GM19395 (cell line): ENCODE data around the gene EYA3.
A peak's percentile ranks its signal among the peaks of the same experiment; 100 is the strongest.

Experiments
- ATAC-seq: cut with Tn5 transposase; IDR thresholded peaks from one replicate; pipeline ENCODE4 v1.9.1; 2021; ENCODE audit warnings: mild to moderate bottlenecking, moderate library complexity; ENCODE audit not compliant: unreplicated experiment

EYA3 gene

GRCh38 chr1:28114844-28115243, 26.4 kb upstream of the EYA3 start:
- ATAC-seq: no peak

- no peak for ATAC-seq
These were observed 24.8 kb upstream of the EYA3 start for GRCh38 chr1:28113242-28113572.

- no peak for ATAC-seq
These were observed 24.2 kb upstream of the EYA3 start for GRCh38 chr1:28112388-28113241.

GRCh38 chr1:28111157-28111556, 22.7 kb upstream of the EYA3 start:
- ATAC-seq: no peak

GRCh38 chr1:28110555-28110954, 22.1 kb upstream of the EYA3 start:
- no peak for ATAC-seq

- ATAC-seq: no peak
These were observed 21.2 kb upstream of the EYA3 start for GRCh38 chr1:28109639-28110038.

- ATAC-seq: no peak
These were observed 19.6 kb upstream of the EYA3 start for GRCh38 chr1:28108001-28108400.

- no peak for ATAC-seq
These were observed 16.6 kb upstream of the EYA3 start for GRCh38 chr1:28104866-28105467.

- ATAC-seq: no peak
These were observed 13.8 kb upstream of the EYA3 start for GRCh38 chr1:28102189-28102588.

- no peak for ATAC-seq
These were observed 10.8 kb upstream of the EYA3 start for GRCh38 chr1:28099050-28099769.

GRCh38 chr1:28097100-28097472, 8.7 kb upstream of the EYA3 start:
- no peak for ATAC-seq

GRCh38 chr1:28096210-28097099, 8.0 kb upstream of the EYA3 start:
- no peak for ATAC-seq

GRCh38 chr1:28091043-28091781, 2.8 kb upstream of the EYA3 start:
- ATAC-seq: no peak

GRCh38 chr1:28087614-28088167, 719 bp downstream of the EYA3 start:
- ATAC-seq: peak; percentile 18

GRCh38 chr1:28086651-28087050, 1.8 kb downstream of the EYA3 start:
- no peak for ATAC-seq

- ATAC-seq: no peak
These were observed 3.3 kb downstream of the EYA3 start for GRCh38 chr1:28085129-28085528.

- ATAC-seq: no peak
These were observed 4.5 kb downstream of the EYA3 start for GRCh38 chr1:28083876-28084275.

- ATAC-seq: no peak
These were observed 9.5 kb downstream of the EYA3 start for GRCh38 chr1:28078680-28079626.

- no peak for ATAC-seq
These were observed 10.1 kb downstream of the EYA3 start for GRCh38 chr1:28078262-28078661.
